ENCODE measurements around the gene JPT2.

JPT2 gene

DNA sequence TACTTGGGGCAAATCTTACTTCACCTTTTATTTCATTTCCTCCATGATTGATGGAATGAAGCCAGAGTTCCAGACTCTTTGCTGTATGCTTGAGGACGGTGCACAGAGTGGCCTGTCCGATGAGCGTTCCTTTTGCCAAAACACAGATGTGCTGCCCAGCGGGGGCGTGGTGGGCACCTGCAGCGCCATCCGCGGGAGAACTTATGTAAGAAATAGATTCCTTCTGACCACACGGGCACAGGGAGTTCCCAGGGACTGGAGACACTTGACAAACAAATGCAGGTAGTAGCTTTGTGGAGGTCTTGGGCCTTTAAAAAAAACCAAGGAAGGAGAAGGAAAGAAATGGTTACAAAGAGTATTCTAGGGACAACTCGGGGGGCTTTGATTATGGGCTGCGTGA is 35.3 kb upstream of the JPT2 start:
- no peaks in the 10 kb centered on the region for H3K9me3 Mint-ChIP-seq
- ATAC-seq, result no peak
- no peak overlapping the region for H3K27ac Mint-ChIP-seq
- DNase-seq (ENCODE audit: low spot score in 2 of 2), result no peak
- H3K36me3 Mint-ChIP-seq, result peaks cover 82% of the 10 kb centered on the region
- H3K4me1 Mint-ChIP-seq, result peaks cover 42% of the 10 kb centered on the region
- no peak overlapping the region for H3K4me3 Mint-ChIP-seq

DNA sequence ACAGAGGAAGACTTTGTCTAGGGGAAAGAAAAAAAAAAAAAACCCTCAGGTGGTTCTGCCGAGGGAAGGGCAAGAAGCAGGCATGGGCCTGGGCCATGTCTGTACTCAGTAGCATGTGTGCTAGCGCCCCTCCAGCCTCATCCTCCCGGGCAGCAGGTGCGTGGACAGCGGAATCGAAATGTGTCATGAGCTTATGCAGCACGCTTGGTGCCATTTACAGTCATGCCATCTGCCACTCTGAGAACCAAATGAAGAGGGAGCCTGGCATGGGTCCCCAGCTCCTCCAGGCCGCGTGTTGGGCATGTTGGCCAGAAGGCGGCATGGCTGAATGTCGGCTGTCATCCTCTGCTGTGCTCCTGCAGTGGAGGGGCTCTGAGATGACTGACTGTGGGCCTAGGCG is 34.6 kb upstream of the JPT2 start:
- ATAC-seq, result no peak
- DNase-seq (ENCODE audit: low spot score in 2 of 2), result no peak
- Mint-ChIP-seq H3K9me3 (no peaks in the 10 kb centered on the region), H3K4me3 (no peak overlapping the region), H3K36me3 (peaks cover 80% of the 10 kb centered on the region), H3K27ac (no peak overlapping the region), H3K4me1 (peaks cover 46% of the 10 kb centered on the region)

DNA sequence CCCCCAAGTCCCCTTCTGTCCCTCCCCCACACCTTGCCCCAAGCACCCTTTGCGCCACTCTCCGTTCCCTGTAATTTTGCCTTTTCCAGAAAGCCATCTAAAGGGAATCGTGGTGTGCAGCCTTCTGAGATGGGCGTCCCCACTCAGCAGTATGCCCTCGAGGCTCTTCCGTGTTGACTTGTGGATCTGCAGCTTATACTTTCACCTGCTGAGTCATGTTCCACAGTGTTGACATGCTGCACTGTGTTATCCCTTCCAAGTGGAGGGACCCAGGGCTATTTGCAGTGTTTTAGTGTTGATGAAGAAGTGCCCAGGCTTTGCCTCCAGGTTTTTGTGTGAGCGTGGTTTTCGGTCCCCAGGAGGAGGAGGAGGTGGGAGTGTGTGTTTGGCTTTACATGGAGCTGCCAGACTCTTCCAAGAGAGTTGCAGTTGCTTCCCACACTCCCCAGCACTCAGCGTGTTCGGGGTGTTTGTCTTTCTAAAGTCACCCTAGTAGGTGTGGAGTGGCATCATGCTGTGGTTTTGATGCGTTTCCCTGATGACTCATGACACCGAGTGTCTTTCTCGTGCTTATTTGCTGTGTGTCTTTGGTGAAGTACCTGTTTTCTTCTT is 32.1 kb upstream of the JPT2 start:
- DNase-seq (ENCODE audit: low spot score in 2 of 2), result no peak
- Mint-ChIP-seq H3K27ac (peak overlapping the region; percentile 46), H3K4me1 (peaks cover 45% of the 10 kb centered on the region), H3K4me3 (no peak overlapping the region), H3K36me3 (peaks cover 60% of the 10 kb centered on the region), H3K9me3 (no peaks in the 10 kb centered on the region)
- ATAC-seq, result peak; percentile 90

DNA sequence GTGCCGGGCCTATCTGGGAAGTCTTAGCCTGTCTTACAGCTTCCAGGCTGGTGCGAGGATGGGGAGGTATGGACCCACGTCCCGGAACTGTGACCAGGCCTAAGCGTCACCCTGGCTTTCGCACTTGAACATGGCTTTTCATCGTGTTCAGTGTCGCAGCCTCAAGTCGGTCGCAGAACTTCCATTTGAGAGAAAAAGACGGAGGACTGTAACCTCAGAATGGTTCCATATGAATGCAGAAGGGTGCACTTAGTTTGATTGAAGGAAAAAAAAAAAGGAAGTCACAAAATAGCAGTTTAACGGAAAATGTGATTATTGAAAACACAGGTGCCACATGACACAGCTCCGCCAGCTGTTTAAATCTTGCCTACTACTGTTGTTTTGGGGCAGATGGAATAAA is 30.2 kb upstream of the JPT2 start:
- Mint-ChIP-seq H3K9me3 (no peaks in the 10 kb centered on the region), H3K36me3 (peaks cover 60% of the 10 kb centered on the region), H3K4me1 (peaks cover 49% of the 10 kb centered on the region), H3K27ac (no peak overlapping the region), H3K4me3 (no peak overlapping the region)
- DNase-seq (ENCODE audit: low spot score in 2 of 2) (no peak), ATAC-seq (no peak)

DNA sequence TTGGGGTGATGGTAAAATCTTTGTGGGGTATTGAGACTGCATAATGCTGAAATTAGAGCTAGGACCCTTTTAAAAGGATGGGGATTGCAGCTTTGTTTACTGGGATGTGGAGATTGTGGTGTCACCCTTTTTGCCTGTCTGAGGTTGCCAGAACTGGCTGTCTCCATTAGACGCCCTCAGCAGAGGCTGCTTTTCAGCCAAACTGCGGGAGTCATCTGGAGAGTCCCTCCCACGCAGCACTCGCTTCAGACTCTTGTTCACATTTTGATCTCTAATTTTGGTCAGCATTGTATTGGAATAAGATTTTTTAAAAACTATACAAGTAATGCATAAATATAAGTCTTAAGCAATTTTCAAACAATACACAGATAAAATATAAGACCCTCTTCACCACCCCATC is 27.9 kb upstream of the JPT2 start:
- no peak for ATAC-seq
- no peak overlapping the region for H3K27ac Mint-ChIP-seq

DNA sequence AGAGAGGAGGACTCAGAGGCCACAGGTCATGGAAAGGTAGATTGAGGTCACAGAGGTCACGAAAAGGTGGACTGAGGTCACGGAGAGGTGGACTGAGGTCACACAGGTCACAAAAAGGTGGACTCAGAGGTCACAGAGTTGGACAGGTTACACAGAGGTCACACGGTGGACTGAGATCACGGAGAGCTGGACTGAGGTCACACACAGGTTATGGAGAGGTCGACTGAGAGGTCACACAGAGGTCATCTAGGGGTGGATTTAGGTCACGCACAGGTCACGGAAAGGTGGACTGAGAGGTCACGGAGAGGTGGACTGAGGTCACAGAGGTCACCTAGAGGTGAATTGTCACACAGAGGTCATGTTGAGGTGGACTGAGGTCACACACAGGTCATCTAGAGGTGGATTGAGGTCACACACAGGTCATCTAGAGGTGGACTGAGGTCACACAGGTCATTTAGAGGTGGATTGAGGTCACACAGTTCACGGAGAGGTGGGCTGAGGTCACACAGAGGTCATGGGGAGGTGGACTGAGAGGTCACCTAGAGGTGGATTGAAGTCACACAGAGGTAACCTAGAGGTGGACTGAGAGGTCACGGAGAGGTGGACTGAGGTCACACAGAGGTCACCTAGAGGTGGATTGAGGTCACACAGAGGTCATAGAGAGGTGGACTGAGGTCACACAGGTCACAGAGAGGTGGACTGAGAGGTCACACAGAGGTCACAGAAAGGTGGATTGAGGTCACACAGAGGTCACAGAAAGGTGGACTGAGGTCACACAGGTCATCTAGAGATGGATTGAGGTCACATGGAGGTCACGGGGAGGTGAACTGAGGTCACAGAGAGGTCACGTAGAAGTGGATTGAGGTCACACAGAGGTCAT is 26.7 kb upstream of the JPT2 start:
- ATAC-seq (peak; percentile 31), DNase-seq (ENCODE audit: low spot score in 2 of 2) (no peak)
- Mint-ChIP-seq H3K4me3 (no peak overlapping the region), H3K27ac (peak overlapping the region; percentile 76), H3K36me3 (peaks cover 64% of the 10 kb centered on the region), H3K4me1 (peaks cover 26% of the 10 kb centered on the region), H3K9me3 (no peaks in the 10 kb centered on the region)

More for the DNA sequence above, 27.9 kb upstream of the JPT2 start:
- Mint-ChIP-seq H3K4me3 (no peak overlapping the region), H3K9me3 (no peaks in the 10 kb centered on the region), H3K36me3 (peaks cover 62% of the 10 kb centered on the region), H3K4me1 (peaks cover 37% of the 10 kb centered on the region)
- no peak for DNase-seq (ENCODE audit: low spot score in 2 of 2)

DNA sequence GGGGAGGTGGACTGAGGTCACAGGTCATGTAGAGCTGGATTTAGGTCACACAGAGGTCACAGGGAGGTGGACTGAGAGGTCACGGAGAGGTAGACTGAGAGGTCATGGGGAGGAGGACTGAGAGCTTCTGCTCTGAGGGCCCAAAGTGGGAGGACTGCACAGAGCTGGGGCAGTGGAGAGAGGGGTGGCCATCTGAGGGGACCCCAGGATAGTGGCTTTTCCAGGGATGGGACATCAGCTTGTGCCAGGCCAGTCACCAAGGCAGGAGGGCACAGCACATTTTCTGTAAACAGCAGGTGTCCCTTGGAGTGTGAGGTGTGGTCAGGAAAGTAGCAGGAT is 26.1 kb upstream of the JPT2 start:
- H3K4me3 Mint-ChIP-seq, result no peak overlapping the region
- ATAC-seq (no peak), DNase-seq (ENCODE audit: low spot score in 2 of 2) (no peak)
- H3K27ac Mint-ChIP-seq, result no peak overlapping the region
- peaks cover 64% of the 10 kb centered on the region for H3K36me3 Mint-ChIP-seq
- no peaks in the 10 kb centered on the region for H3K9me3 Mint-ChIP-seq
- peaks cover 21% of the 10 kb centered on the region for H3K4me1 Mint-ChIP-seq

DNA sequence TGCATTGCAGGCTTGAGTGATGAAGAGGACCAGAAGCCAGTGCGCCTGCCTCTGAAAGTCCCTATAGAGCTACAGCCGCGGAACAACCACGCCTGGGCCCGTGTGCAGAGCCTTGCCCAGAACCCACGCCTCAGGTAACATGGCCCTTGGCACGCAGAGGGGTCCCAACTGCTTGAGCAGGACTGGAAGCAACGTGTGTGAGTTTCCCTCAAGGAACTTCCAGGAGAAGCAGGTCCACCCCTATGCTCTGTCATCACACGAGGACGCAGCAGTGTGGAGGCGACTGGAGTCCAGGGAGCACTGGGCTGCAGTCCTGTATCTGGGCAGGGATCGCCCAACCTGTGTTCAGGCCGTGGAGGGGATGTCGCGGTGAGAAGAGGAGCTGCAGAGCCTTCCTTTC is 25.1 kb upstream of the JPT2 start:
- no peak for ATAC-seq

DNA sequence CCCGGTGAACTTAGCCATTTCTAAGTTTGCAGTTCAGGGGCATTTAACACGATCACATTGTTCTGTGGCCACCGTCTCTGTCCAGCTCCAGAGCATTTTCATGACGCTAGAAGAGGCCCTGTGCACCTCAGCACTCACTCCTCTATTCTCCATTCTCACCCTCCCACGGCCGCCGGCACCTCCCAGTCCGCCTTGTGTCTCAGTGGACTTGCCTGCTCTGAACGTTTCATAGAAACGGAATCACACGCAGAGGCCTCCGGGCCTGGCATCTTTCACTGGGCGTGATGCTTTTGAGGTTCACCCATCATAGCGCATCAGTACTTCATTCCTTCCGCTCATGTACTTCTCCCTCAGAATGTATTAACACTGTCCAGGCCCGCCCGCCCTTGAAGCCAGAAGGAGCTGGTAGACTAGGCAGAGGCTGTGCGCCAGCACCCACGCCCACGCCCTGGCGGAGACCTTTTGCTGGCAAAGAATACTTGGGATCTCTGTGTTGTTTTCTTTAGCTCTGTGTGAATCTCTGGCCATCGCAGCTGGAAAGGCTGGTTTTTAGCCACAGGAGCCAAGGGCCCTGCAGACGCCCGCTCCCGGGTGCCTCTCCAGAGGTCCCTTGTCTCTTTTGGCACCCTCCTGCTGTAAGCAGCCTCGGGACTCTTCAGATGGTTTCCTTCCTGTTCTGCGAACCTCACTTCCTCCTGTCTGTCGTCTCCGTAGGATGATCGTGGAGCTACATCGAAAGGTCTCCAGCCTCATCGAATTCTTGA is 23.4 kb upstream of the JPT2 start:
- peaks cover 69% of the 10 kb centered on the region for H3K36me3 Mint-ChIP-seq
- no peaks in the 10 kb centered on the region for H3K9me3 Mint-ChIP-seq
- no peak overlapping the region for H3K4me3 Mint-ChIP-seq
- DNase-seq (ENCODE audit: low spot score in 2 of 2), result no peak
- peaks cover 23% of the 10 kb centered on the region for H3K4me1 Mint-ChIP-seq
- H3K27ac Mint-ChIP-seq, result no peak overlapping the region
- ATAC-seq, result no peak

More for the DNA sequence above, 25.1 kb upstream of the JPT2 start:
- DNase-seq (ENCODE audit: low spot score in 2 of 2), result no peak
- peaks cover 16% of the 10 kb centered on the region for H3K4me1 Mint-ChIP-seq
- H3K36me3 Mint-ChIP-seq, result peaks cover 56% of the 10 kb centered on the region
- H3K9me3 Mint-ChIP-seq, result no peaks in the 10 kb centered on the region
- no peak overlapping the region for H3K27ac Mint-ChIP-seq
- H3K4me3 Mint-ChIP-seq, result no peak overlapping the region

DNA sequence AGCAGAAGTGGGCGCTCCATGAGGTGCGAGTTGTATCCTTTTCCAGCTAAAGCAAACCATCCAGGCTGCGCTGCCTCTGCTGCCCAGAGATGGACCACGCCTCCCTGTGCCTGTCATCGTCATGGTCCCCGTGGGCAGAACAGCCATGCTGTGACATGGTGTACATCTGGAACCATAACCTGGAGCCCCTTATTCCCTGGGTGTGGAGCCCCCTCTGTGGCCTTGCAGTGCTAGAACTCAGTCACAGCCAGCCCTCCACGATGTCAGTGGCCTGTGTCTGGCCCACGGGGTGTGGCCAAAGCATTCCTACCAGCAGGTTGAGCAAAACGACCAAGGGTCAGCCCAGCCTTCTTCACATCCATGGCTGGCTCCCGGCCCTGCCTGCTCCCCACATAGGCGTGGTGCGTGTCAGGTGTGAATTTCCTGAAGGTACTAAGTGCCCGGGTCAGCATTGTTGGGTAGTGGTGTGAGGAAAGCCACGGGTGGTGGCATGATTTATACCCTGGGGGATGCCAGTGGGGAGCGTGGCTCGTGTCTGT is 22.7 kb upstream of the JPT2 start:
- no peak for DNase-seq (ENCODE audit: low spot score in 2 of 2)
- H3K4me3 Mint-ChIP-seq, result no peak overlapping the region
- no peak for ATAC-seq
- no peaks in the 10 kb centered on the region for H3K9me3 Mint-ChIP-seq
- H3K4me1 Mint-ChIP-seq, result peaks cover 23% of the 10 kb centered on the region
- no peak overlapping the region for H3K27ac Mint-ChIP-seq
- peaks cover 75% of the 10 kb centered on the region for H3K36me3 Mint-ChIP-seq

DNA sequence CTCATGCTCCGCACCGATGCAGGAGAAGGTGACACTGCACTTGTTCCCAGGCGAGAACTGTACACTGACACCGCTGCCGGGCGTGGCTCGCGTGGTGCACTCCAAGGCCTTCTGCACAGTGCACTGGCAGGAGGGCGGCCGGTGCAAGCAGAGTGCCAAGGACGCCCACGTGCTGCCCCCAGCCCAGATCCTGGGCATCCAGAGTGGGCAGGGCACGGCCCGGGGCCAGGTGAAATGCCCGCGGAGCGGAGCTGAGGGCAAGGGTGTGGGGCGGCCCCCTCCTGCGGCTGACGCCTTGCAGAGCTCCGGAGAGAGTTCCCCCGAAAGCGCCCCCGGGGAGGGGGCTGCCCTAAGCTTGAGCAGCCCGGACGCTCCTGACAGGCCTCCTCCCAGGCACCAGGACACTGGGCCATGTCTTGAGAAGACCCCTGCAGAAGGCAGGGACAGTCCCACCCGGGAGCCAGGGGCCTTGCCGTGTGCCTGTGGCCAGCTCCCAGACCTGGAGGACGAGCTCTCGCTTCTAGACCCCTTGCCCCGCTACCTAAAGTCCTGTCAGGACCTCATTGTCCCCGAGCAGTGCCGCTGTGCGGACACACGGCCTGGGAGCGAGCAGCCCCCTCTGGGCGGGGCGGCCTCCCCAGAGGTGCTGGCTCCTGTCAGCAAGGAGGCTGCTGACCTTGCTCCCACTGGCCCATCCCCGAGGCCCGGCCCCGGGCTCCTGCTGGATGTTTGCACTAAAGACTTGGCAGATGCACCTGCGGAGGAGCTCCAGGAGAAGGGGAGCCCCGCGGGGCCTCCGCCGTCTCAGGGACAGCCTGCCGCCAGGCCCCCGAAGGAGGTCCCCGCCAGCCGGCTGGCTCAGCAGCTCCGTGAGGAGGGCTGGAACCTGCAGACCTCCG is 21.9 kb upstream of the JPT2 start:
- no peak for ATAC-seq
- H3K4me1 Mint-ChIP-seq, result peaks cover 16% of the 10 kb centered on the region
- H3K27ac Mint-ChIP-seq, result no peak overlapping the region
- no peak for DNase-seq (ENCODE audit: low spot score in 2 of 2)
- no peaks in the 10 kb centered on the region for H3K9me3 Mint-ChIP-seq
- H3K36me3 Mint-ChIP-seq, result peaks cover 76% of the 10 kb centered on the region
- no peak overlapping the region for H3K4me3 Mint-ChIP-seq

DNA sequence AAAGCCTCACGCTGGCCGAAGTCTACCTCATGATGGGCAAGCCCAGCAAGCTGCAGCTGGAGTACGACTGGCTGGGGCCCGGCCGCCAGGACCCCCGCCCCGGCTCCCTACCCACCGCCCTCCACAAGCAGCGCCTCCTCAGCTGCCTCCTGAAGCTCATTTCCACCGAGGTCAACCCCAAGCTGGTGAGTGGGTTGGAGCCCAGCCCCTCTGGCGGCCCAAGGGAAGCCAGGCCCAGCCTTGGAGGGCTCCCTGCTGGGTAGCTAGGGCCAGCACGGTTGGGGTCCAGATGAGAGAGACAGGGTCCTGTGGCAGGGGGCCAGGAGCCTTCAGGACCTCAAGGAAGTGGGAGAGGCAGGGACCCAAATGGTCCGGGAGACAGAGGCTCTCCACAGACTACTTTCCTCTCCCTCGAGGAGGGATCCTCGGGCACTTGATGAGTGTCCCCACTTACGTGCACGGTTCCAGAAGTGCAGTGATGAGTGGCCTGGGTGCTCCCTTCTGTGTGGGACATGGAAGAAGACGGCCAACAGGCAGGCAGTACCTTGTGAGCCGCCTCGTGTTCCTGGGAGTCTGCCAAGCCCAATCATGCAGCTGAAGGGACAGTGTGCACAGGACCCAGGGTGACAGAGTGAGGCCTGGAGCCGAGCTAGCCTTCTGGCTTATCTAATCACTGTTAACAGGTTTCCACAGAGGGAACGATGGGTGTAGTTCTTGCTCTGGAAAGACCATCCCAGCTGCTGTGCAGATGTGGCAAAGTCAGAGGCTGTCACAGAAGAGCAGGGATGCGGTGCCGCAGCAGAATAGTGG is 21.1 kb upstream of the JPT2 start:
- no peaks in the 10 kb centered on the region for H3K9me3 Mint-ChIP-seq
- ATAC-seq (no peak), DNase-seq (ENCODE audit: low spot score in 2 of 2) (no peak)
- peaks cover 8% of the 10 kb centered on the region for H3K4me1 Mint-ChIP-seq
- H3K4me3 Mint-ChIP-seq, result no peak overlapping the region
- no peak overlapping the region for H3K27ac Mint-ChIP-seq
- H3K36me3 Mint-ChIP-seq, result peaks cover 74% of the 10 kb centered on the region

DNA sequence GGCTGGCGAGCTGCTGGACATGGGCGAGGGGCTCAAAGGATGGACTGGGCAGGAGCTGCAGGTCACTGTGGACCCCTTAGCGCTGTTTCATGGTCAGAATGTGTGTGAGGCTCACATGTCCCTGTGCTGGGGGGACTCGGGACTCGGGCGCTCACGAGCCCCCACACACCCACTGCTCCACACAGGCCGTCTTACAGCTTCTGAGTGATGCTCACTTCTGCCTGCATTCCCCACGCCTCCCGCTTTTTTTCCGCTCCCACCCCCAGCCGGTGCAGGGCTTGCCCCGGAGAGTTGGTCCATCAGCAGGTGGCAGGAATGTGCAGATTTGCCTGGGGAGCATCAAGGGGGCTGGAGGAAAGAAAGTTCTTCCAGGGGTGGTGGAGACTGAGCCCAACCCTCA is 20.2 kb upstream of the JPT2 start:
- Mint-ChIP-seq H3K9me3 (no peaks in the 10 kb centered on the region), H3K27ac (peak overlapping the region; percentile 50), H3K4me1 (peaks cover 7% of the 10 kb centered on the region)

DNA sequence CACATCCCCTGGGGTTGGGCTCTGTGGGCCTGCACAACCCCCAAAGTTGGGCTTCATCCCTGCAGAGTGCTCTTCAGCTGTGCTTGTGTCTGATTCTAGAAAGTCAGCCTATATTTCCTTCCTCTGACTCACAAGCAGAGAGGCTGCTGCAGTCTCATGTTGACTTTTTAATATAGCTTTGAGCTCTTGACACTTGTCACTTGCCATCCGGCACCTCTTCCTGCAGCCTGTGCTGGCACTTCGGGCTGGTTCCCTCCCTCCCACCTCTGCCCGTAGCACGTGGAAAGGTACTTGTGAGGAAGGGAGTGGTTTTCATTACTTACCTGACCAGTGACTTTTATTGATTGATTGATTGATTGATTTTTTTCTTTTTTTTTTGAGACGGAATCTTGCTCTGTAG is 19.0 kb upstream of the JPT2 start:
- peaks cover 7% of the 10 kb centered on the region for H3K4me1 Mint-ChIP-seq
- H3K4me3 Mint-ChIP-seq, result no peak overlapping the region
- no peak for ATAC-seq
- peaks cover 74% of the 10 kb centered on the region for H3K36me3 Mint-ChIP-seq
- no peak overlapping the region for H3K27ac Mint-ChIP-seq
- no peaks in the 10 kb centered on the region for H3K9me3 Mint-ChIP-seq
- no peak for DNase-seq (ENCODE audit: low spot score in 2 of 2)

More for the DNA sequence above, 20.2 kb upstream of the JPT2 start:
- no peak for DNase-seq (ENCODE audit: low spot score in 2 of 2)
- no peak overlapping the region for H3K4me3 Mint-ChIP-seq
- ATAC-seq, result no peak
- H3K36me3 Mint-ChIP-seq, result peaks cover 74% of the 10 kb centered on the region

Measured in stimulated activated effector memory CD8-positive, alpha-beta T cell treated with anti-CD3 and anti-CD28 coated beads, Interleukin-12 subunit alpha, Interleukin-12 subunit beta, amount 100 ng/mL, for 72 hours (primary cell).